ENCODE data around the gene PTPRO.

Gene PTPRO

DNA sequence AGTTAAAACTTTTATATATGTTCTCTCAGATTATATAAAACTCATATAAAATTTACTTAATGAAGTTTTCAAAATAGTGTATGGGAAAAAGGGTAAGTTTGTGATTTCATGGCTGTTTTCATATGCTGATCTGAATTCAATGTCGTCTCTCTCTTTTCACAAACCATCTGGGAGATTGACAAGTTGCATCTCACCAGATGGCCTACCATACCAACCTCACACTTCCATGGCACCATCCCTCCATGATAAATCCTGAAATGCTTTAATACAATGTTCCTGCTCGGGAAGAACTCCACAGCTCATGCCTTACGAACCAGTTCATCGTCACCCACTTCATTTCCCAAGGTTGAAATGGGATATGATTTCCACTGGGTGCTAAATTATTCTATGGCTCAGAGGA lies 22.3 kb downstream of the PTPRO start:
- TF ChIP-seq, protein P1, sequence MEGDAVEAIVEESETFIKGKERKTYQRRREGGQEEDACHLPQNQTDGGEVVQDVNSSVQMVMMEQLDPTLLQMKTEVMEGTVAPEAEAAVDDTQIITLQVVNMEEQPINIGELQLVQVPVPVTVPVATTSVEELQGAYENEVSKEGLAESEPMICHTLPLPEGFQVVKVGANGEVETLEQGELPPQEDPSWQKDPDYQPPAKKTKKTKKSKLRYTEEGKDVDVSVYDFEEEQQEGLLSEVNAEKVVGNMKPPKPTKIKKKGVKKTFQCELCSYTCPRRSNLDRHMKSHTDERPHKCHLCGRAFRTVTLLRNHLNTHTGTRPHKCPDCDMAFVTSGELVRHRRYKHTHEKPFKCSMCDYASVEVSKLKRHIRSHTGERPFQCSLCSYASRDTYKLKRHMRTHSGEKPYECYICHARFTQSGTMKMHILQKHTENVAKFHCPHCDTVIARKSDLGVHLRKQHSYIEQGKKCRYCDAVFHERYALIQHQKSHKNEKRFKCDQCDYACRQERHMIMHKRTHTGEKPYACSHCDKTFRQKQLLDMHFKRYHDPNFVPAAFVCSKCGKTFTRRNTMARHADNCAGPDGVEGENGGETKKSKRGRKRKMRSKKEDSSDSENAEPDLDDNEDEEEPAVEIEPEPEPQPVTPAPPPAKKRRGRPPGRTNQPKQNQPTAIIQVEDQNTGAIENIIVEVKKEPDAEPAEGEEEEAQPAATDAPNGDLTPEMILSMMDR (IDR thresholded peaks at IDR 0.05; ENCODE audit: borderline replicate concordance, insufficient read depth, low read depth, low read length), result no peak
- no peak overlapping the region for H3K4me3 ChIP-seq (ENCODE audit: low read depth, low read length)

- TF ChIP-seq, protein P1 (IDR thresholded peaks at IDR 0.05; ENCODE audit: borderline replicate concordance, insufficient read depth, low read depth, low read length), result no peak
- no peak overlapping the region for H3K4me3 ChIP-seq (ENCODE audit: low read depth, low read length)
Measured at GRCh38 chr12:15346488-15346887, 24.2 kb downstream of the PTPRO start.

- TF ChIP-seq, protein P1 (IDR thresholded peaks at IDR 0.05; ENCODE audit: borderline replicate concordance, insufficient read depth, low read depth, low read length), result no peak
- H3K4me3 ChIP-seq (ENCODE audit: low read depth, low read length), result no peak overlapping the region
Measured at GRCh38 chr12:15350643-15351042, 28.3 kb downstream of the PTPRO start.

- TF ChIP-seq, protein P1 (IDR thresholded peaks at IDR 0.05; ENCODE audit: borderline replicate concordance, insufficient read depth, low read depth, low read length), result no peak
- no peak overlapping the region for H3K4me3 ChIP-seq (ENCODE audit: low read depth, low read length)
Measured at GRCh38 chr12:15355766-15356165, 33.5 kb downstream of the PTPRO start.

GRCh38 chr12:15356951-15357364 lies 34.6 kb downstream of the PTPRO start:
- no peak overlapping the region for H3K4me3 ChIP-seq (ENCODE audit: low read depth, low read length)
- TF ChIP-seq, protein P1 (IDR thresholded peaks at IDR 0.05; ENCODE audit: borderline replicate concordance, insufficient read depth, low read depth, low read length), result no peak

GRCh38 chr12:15364221-15365160 lies 42.2 kb downstream of the PTPRO start:
- no peak overlapping the region for H3K4me3 ChIP-seq (ENCODE audit: low read depth, low read length)
- TF ChIP-seq, protein P1 (IDR thresholded peaks at IDR 0.05; ENCODE audit: borderline replicate concordance, insufficient read depth, low read depth, low read length), result no peak

GRCh38 chr12:15368812-15369211 lies 46.5 kb downstream of the PTPRO start:
- TF ChIP-seq, protein P1 (IDR thresholded peaks at IDR 0.05; ENCODE audit: borderline replicate concordance, insufficient read depth, low read depth, low read length), result no peak
- no peak overlapping the region for H3K4me3 ChIP-seq (ENCODE audit: low read depth, low read length)
